ENCODE measurements around the gene GAA. TPM values are rescaled to one million over a fixed set of nuclear protein-coding genes. Genes with fewer than 3 reads are reported as not detected.

Gene GAA
- total and polyA plus RNA-seq, 2 of the 13 experiments (the other 11 are each of a cell fraction or from before 2014, with no cell fraction given) = 21.6 to 36.4 TPM

- TF ChIP-seq, protein P1, sequence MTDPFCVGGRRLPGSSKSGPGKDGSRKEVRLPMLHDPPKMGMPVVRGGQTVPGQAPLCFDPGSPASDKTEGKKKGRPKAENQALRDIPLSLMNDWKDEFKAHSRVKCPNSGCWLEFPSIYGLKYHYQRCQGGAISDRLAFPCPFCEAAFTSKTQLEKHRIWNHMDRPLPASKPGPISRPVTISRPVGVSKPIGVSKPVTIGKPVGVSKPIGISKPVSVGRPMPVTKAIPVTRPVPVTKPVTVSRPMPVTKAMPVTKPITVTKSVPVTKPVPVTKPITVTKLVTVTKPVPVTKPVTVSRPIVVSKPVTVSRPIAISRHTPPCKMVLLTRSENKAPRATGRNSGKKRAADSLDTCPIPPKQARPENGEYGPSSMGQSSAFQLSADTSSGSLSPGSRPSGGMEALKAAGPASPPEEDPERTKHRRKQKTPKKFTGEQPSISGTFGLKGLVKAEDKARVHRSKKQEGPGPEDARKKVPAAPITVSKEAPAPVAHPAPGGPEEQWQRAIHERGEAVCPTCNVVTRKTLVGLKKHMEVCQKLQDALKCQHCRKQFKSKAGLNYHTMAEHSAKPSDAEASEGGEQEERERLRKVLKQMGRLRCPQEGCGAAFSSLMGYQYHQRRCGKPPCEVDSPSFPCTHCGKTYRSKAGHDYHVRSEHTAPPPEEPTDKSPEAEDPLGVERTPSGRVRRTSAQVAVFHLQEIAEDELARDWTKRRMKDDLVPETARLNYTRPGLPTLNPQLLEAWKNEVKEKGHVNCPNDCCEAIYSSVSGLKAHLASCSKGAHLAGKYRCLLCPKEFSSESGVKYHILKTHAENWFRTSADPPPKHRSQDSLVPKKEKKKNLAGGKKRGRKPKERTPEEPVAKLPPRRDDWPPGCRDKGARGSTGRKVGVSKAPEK (CRISPR knock-in tag; IDR thresholded peaks at IDR 0.05; ENCODE audit: borderline replicate concordance) = no peak
- TF ChIP-seq ZIK1 (CRISPR knock-in tag; IDR thresholded peaks at IDR 0.05; ENCODE audit: borderline replicate concordance, low read depth) (peak; percentile 90), ZFYVE20 (CRISPR knock-in tag; IDR thresholded peaks at IDR 0.05; ENCODE audit: borderline replicate concordance, low read depth) (no peak), ZBTB43 (CRISPR knock-in tag; conservative IDR thresholded peaks at IDR 0.05) (peak; percentile 76; the same call in 1 of the 2 replicates), TCF12 (IDR thresholded peaks at IDR 0.05) (no peak), TCF12 (CRISPR knock-in tag; IDR thresholded peaks at IDR 0.05) (peak; percentile 89; the same call in 1 of the 2 replicates), ZNF333 (CRISPR knock-in tag; IDR thresholded peaks at IDR 0.05; ENCODE audit: borderline replicate concordance) (no peak; the same call in 1 of the 2 replicates), ZFP1 (CRISPR knock-in tag; IDR thresholded peaks at IDR 0.05) (no peak), ZNF597 (CRISPR knock-in tag; IDR thresholded peaks at IDR 0.05) (no peak), ATRX (CRISPR knock-in tag; IDR thresholded peaks at IDR 0.05; ENCODE audit: borderline replicate concordance) (no peak), ZNF451 (CRISPR knock-in tag; IDR thresholded peaks at IDR 0.05) (0 out of 2 replicates have a peak, but pooled peaks have one; percentile 67), ZNF616 (CRISPR knock-in tag; IDR thresholded peaks at IDR 0.05; ENCODE audit: low read depth) (peak; percentile 57; the same call in 1 of the 2 replicates), MNT (IDR thresholded peaks at IDR 0.05) (no peak)
- TF ChIP-seq, protein P2, sequence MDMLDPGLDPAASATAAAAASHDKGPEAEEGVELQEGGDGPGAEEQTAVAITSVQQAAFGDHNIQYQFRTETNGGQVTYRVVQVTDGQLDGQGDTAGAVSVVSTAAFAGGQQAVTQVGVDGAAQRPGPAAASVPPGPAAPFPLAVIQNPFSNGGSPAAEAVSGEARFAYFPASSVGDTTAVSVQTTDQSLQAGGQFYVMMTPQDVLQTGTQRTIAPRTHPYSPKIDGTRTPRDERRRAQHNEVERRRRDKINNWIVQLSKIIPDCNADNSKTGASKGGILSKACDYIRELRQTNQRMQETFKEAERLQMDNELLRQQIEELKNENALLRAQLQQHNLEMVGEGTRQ (IDR thresholded peaks at IDR 0.05; ENCODE audit: low read depth, low read length) = peak; percentile 99
- TF ChIP-seq, protein P2 (CRISPR knock-in tag; IDR thresholded peaks at IDR 0.05; ENCODE audit: borderline replicate concordance) = peak; percentile 62
- TF ChIP-seq, protein P3, sequence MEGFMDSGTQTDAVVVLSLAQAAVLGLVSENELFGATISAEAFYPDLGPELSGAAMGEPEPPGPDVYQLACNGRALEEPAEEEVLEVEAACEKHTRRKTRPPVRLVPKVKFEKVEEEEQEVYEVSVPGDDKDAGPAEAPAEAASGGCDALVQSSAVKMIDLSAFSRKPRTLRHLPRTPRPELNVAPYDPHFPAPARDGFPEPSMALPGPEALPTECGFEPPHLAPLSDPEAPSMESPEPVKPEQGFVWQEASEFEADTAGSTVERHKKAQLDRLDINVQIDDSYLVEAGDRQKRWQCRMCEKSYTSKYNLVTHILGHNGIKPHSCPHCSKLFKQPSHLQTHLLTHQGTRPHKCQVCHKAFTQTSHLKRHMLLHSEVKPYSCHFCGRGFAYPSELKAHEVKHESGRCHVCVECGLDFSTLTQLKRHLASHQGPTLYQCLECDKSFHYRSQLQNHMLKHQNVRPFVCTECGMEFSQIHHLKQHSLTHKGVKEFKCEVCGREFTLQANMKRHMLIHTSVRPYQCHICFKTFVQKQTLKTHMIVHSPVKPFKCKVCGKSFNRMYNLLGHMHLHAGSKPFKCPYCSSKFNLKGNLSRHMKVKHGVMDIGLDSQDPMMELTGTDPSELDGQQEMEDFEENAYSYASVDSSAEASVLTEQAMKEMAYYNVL (CRISPR knock-in tag; IDR thresholded peaks at IDR 0.05; ENCODE audit: borderline replicate concordance) = no peak; the same call in none of the 2 replicates
These were observed at the start of gene GAA (continued) for GRCh38 chr17:80101011-80101945.

Data from HepG2 (cell line).